Panc1 (cell line): ENCODE data around the gene PALM2AKAP2. TPM values are rescaled to one million over a fixed set of nuclear protein-coding genes. Genes with fewer than 3 reads are reported as not detected.

Source experiments
- ATAC-seq: fragments of 200-7000 bp; cut with Tn5 transposase; 2 replicates; pipeline ENCODE4 v1.9.1; 2020; ENCODE audit warnings: mild to moderate bottlenecking, moderate library complexity
- BruUV-seq: library from RNA; stranded (reverse); fragments of 400-500 nt; replicated peaks from 2 replicates; lab custom pipeline; 2021; lab: Mats Ljungman, UMichigan
- CTCF ChIA-PET: fragments of 300-600 bp; sonication (Branson Sonifier 250); formaldehyde crosslinking; loops from one replicate; lab custom pipeline; 2022; ENCODE audit warnings: antibody characterized with exemption; lab: Charles Lee
- POLR2A ChIA-PET: fragments of 300-600 bp; sonication (Branson Sonifier 250); formaldehyde crosslinking; loops from one replicate; lab custom pipeline; 2022; ENCODE audit warnings: antibody characterized with exemption; lab: Charles Lee
- DNase-seq: peaks from one replicate; pipeline ENCODE4 v3.0.0-alpha.2; 2010; ENCODE audit warnings: low read depth, low spot score
- H3K27ac ChIP-seq: 2 replicates; pipeline ENCODE4 v1.5.1; 2011; ENCODE audit warnings: mild to moderate bottlenecking, low read length, inconsistent platforms
- H3K27me3 ChIP-seq: fragments of 200-500 bp; sonication (Bioruptor generic); 2 replicates; pipeline ENCODE4 v1.6.0; 2014; ENCODE audit warnings: low read length, inconsistent platforms; ENCODE audit not compliant: control insufficient read depth, insufficient read depth
- H3K36me3 ChIP-seq: fragments of 200-500 bp; sonication (Bioruptor generic); 2 replicates; pipeline ENCODE4 v1.5.1; 2014; ENCODE audit warnings: inconsistent platforms, mild to moderate bottlenecking, low read length, moderate library complexity; ENCODE audit not compliant: control insufficient read depth, insufficient read depth
- H3K4me1 ChIP-seq: 2 replicates; pipeline ENCODE4 v1.5.1; 2011; ENCODE audit warnings: inconsistent platforms, mild to moderate bottlenecking, low read length, moderate library complexity; ENCODE audit not compliant: control insufficient read depth, insufficient read depth
- H3K4me3 ChIP-seq, 2 experiments: 2 replicates each; pipeline ENCODE4 v1.5.1; 2011 to 2012; ENCODE audit warnings: low read depth in 2 of 2, low read length in 2 of 2, mild to moderate bottlenecking in 2 of 2, inconsistent platforms in 1 of 2, moderate library complexity in 1 of 2
- H3K9me3 ChIP-seq: fragments of 200-500 bp; sonication (Bioruptor generic); 2 replicates; pipeline ENCODE4 v1.5.1; 2014; ENCODE audit warnings: low read depth, mild to moderate bottlenecking, inconsistent platforms, low read length, moderate library complexity; ENCODE audit not compliant: control insufficient read depth, insufficient read depth
- CTCF ChIP-seq: fragments of 450-650 bp; IDR thresholded peaks from 2 replicates; pipeline ENCODE4 v1.5.1; 2017; ENCODE audit warnings: mild to moderate bottlenecking
- POLR2AphosphoS5 ChIP-seq: IDR thresholded peaks from 2 replicates; pipeline ENCODE4 v1.6.1; 2012; ENCODE audit warnings: mild to moderate bottlenecking, low read depth, low read length, moderate library complexity
- REST ChIP-seq, 2 experiments: IDR thresholded peaks; 2 replicates each; pipeline ENCODE4 v1.6.1; 2011 to 2012; ENCODE audit warnings: low read depth in 2 of 2, control low read depth in 1 of 2, low read length in 1 of 2, mild to moderate bottlenecking in 1 of 2, moderate library complexity in 1 of 2; ENCODE audit not compliant: insufficient read depth in 1 of 2
- SIN3A ChIP-seq: IDR thresholded peaks from 2 replicates; pipeline ENCODE4 v1.6.1; 2012; ENCODE audit warnings: low read depth, mild to moderate bottlenecking, low read length, moderate library complexity, borderline replicate concordance; ENCODE audit not compliant: insufficient read depth
- TCF7L2 ChIP-seq: IDR thresholded peaks from 2 replicates; pipeline ENCODE4 v1.6.1; 2011; ENCODE audit warnings: mild to moderate bottlenecking, low read depth, low read length, inconsistent platforms
- in situ Hi-C: cut with HindIII; loops from 2 replicates; pipeline ENCODE4 v1.10.0; 2016; ENCODE audit warnings: low sequenced_read_pairs, low pct_unique_long_range_greater_than_20kb
- intact Hi-C: fragments of 100-400 bp; cut with micrococcal nuclease; formaldehyde crosslinking; loops from one replicate; pipeline ENCODE4 v1.10.0; 2022; ENCODE audit not compliant: unreplicated experiment
- total RNA-seq: library from RNA; stranded (reverse); gene quantifications from one replicate; pipeline ENCODE4 v1.2.1, GENCODE V29; 2021; ENCODE audit not compliant: unreplicated experiment

Gene PALM2AKAP2
- total RNA-seq, 1 experiment from 2014 or later = 0.44 TPM

GRCh38 chr9:109769250-109769649 is 10.7 kb upstream of the PALM2AKAP2 start:
- Histone ChIP-seq H3K27me3 (peaks cover 2% of the 10 kb centered on the region; the same call in 1 of the 2 replicates), H3K9me3 (no peaks in the 10 kb centered on the region), H3K4me1 (no peaks in the 10 kb centered on the region), H3K36me3 (no peaks in the 10 kb centered on the region), H3K4me3 (no peak overlapping the region), H3K27ac (no peak overlapping the region)
- ATAC-seq (no peak), DNase-seq (no peak)
- POLR2A ChIA-PET = no interaction called here
- CTCF ChIA-PET = no interaction called here
- in situ Hi-C loops (no loop called here), intact Hi-C loops (no loop called here)
- TF ChIP-seq CTCF (no peak), SIN3A (no peak), REST (IDR thresholded peaks at IDR 0.05; ENCODE audit: insufficient read depth in 1 of 2, low read depth in 2 of 2, low read length in 1 of 2) (no peak)
- BruUV-seq = no TSS peak

- Histone ChIP-seq H3K4me3 (no peak overlapping the region), H3K4me1 (no peaks in the 10 kb centered on the region), H3K27ac (no peak overlapping the region), H3K27me3 (peaks cover 2% of the 10 kb centered on the region; the same call in 1 of the 2 replicates), H3K36me3 (no peaks in the 10 kb centered on the region), H3K9me3 (no peaks in the 10 kb centered on the region)
- DNase-seq (no peak), ATAC-seq (no peak)
- TF ChIP-seq CTCF (no peak), POLR2AphosphoS5 (no peak), REST (IDR thresholded peaks at IDR 0.05; ENCODE audit: insufficient read depth in 1 of 2, low read depth in 2 of 2, low read length in 1 of 2) (no peak), SIN3A (no peak), TCF7L2 (no peak)
- ChIA-PET CTCF (no interaction called here), POLR2A (no interaction called here)
- BruUV-seq = no TSS peak
- in situ Hi-C loops (no loop called here), intact Hi-C loops (no loop called here)
These were observed 9.9 kb upstream of the PALM2AKAP2 start for GRCh38 chr9:109770101-109770500.
